K562 (cell line): ENCODE data around the gene BIRC5. TPM values are rescaled to one million over a fixed set of nuclear protein-coding genes. Genes with fewer than 3 reads are reported as not detected.

Experiments
- ATAC-seq: fragments of 200-7000 bp; cut with Tn5 transposase; 3 replicates; pipeline ENCODE4 v1.9.1; 2020; ENCODE audit warnings: moderate library complexity
- BruUV-seq: library from RNA; stranded (reverse); fragments of 400-500 nt; replicated peaks from 2 replicates; lab custom pipeline; 2021; lab: Mats Ljungman, UMichigan
- CTCF ChIA-PET: fragments of 300-600 bp; formaldehyde crosslinking; extraction: SDS; loops from one replicate; lab custom pipeline; 2021; ENCODE audit warnings: low intra/inter-chr PET ratio; lab: Yijun Ruan, JAX
- POLR2A ChIA-PET: fragments of 300-600, 350-650 bp; sonication (Branson Sonifier 250); formaldehyde crosslinking; extraction: SDS; loops from one replicate; lab custom pipeline; 2021; ENCODE audit warnings: antibody characterized with exemption, inconsistent platforms; lab: Yijun Ruan, JAX
- DNase-seq, 4 experiments: peaks; one replicate each; pipeline versions ENCODE4 v3.0.0 to v3.0.0-alpha.2; 2011 to 2018; ENCODE audit warnings: low spot score in 3 of 4, mixed read lengths in 3 of 4; ENCODE audit errors: extremely low read depth in 1 of 4
- FAIRE-seq: peaks from 2 replicates; lab custom pipeline; 2011; peaks lifted over from hg19 to GRCh38; lab: Jason Lieb, UNC
- H2AFZ ChIP-seq: 2 replicates; pipeline ENCODE4 v1.6.0; 2011; ENCODE audit warnings: low read depth, low read length, control low read depth, inconsistent platforms
- H3K27ac ChIP-seq: fragments of 200-600 bp; 3 replicates; pipeline ENCODE4 v1.8.0; 2011; ENCODE audit warnings: low read depth, mild to moderate bottlenecking, control low read depth, inconsistent platforms, low read length, moderate library complexity, mixed read lengths; ENCODE audit errors: extremely low read depth
- H3K27me3 ChIP-seq, 2 experiments: fragments of 300-600 bp in 1 of 2; 2 replicates in 1 of 2; 3 replicates in 1 of 2; pipeline versions ENCODE4 v1.6.0 to v1.8.0; 2011; ENCODE audit warnings: inconsistent platforms in 2 of 2, low read length in 2 of 2, mild to moderate bottlenecking in 1 of 2, mixed read lengths in 1 of 2, moderate library complexity in 1 of 2; ENCODE audit not compliant: control insufficient read depth in 2 of 2, insufficient read depth in 2 of 2
- H3K36me3 ChIP-seq: fragments of 300-600 bp; 3 replicates; pipeline ENCODE4 v1.8.0; 2011; ENCODE audit warnings: mild to moderate bottlenecking, low read length, inconsistent platforms; ENCODE audit not compliant: control insufficient read depth, insufficient read depth
- H3K4me1 ChIP-seq, 2 experiments: fragments of 200-600 bp in 1 of 2; replicated peaks in 1 of 2; 2 replicates in 1 of 2; 3 replicates in 1 of 2; pipeline versions ENCODE4 v1.5.1 to v1.8.0; 2011; ENCODE audit warnings: inconsistent platforms in 2 of 2, low read length in 2 of 2, mild to moderate bottlenecking in 1 of 2, mixed read lengths in 1 of 2, moderate library complexity in 1 of 2; ENCODE audit not compliant: control insufficient read depth in 2 of 2, insufficient read depth in 2 of 2
- H3K4me2 ChIP-seq: 2 replicates; pipeline ENCODE4 v1.6.1; 2011; ENCODE audit warnings: low read length, control low read depth, inconsistent platforms, mixed read lengths; ENCODE audit not compliant: insufficient read depth
- H3K4me3 ChIP-seq: fragments of 200-600 bp; sonication (generic), shearing (Covaris generic); 2 replicates; pipeline ENCODE4 v1.5.1; 2016; ENCODE audit warnings: control low read depth, inconsistent platforms
- H3K79me2 ChIP-seq: fragments of 200-600 bp; 3 replicates; pipeline ENCODE4 v1.8.0; 2011; ENCODE audit warnings: low read length, inconsistent platforms; ENCODE audit not compliant: control insufficient read depth, insufficient read depth
- H3K9ac ChIP-seq, 2 experiments: 2 replicates each; pipeline versions ENCODE4 v1.6.0 to v1.6.1; 2011; ENCODE audit warnings: low read depth in 2 of 2, low read length in 2 of 2, control low read depth in 1 of 2, inconsistent platforms in 1 of 2, mild to moderate bottlenecking in 1 of 2, mixed read lengths in 1 of 2; ENCODE audit not compliant: insufficient read depth in 1 of 2
- H3K9me1 ChIP-seq: one replicate; pipeline ENCODE4 v1.6.0; 2011; ENCODE audit warnings: inconsistent platforms, mild to moderate bottlenecking, low read length, moderate library complexity; ENCODE audit not compliant: control insufficient read depth, insufficient read depth
- H3K9me3 ChIP-seq: replicated peaks from 2 replicates; pipeline ENCODE4 v1.5.1; 2011; ENCODE audit warnings: low read depth, low read length, inconsistent platforms; ENCODE audit not compliant: control insufficient read depth, insufficient read depth
- H4K20me1 ChIP-seq: replicated peaks from 2 replicates; pipeline ENCODE4 v1.6.1; 2011; ENCODE audit warnings: low read length, inconsistent platforms, mixed read lengths; ENCODE audit not compliant: control insufficient read depth, insufficient read depth
- ATF1 ChIP-seq, 2 experiments: fragments of 450-650 bp in 1 of 2; IDR thresholded peaks; 2 replicates each; pipeline ENCODE4 v1.6.1; 2016; ENCODE audit warnings: missing compliant biosample characterization in 1 of 2, missing genetic modification characterization in 1 of 2
- BRF2 ChIP-seq: IDR thresholded peaks from 3 replicates; pipeline ENCODE4 v1.6.1; 2011; ENCODE audit warnings: borderline replicate concordance, mild to moderate bottlenecking; ENCODE audit not compliant: insufficient read length, insufficient read depth
- GATAD2A ChIP-seq: fragments of 450-650 bp; IDR thresholded peaks from 2 replicates; pipeline ENCODE4 v1.6.1; 2017
- HBP1 ChIP-seq: fragments of 450-650 bp; formaldehyde crosslinking; IDR thresholded peaks from 2 replicates; pipeline ENCODE4 v1.4.0; 2022; ENCODE audit warnings: missing genetic modification characterization
- HDAC6 ChIP-seq: IDR thresholded peaks from 2 replicates; pipeline ENCODE4 v1.6.1; 2012; ENCODE audit warnings: low read depth, mild to moderate bottlenecking, control low read depth, inconsistent platforms, low read length, moderate library complexity
- MAFK ChIP-seq: IDR thresholded peaks from 2 replicates; pipeline ENCODE4 v1.6.1; 2011; ENCODE audit warnings: low read length, improper control_type of control experiment
- OTX1 ChIP-seq: fragments of 450-650 bp; formaldehyde crosslinking; IDR thresholded peaks from 2 replicates; pipeline ENCODE4 v1.4.0; 2022; ENCODE audit warnings: mild to moderate bottlenecking
- RBM15 ChIP-seq: fragments of 200-400 bp; formaldehyde crosslinking; IDR thresholded peaks from 2 replicates; pipeline ENCODE4 v1.6.1; 2018; ENCODE audit warnings: mild to moderate bottlenecking, low read length, moderate library complexity; ENCODE audit not compliant: insufficient read depth
- THRA ChIP-seq: fragments of 450-650 bp; IDR thresholded peaks from 2 replicates; pipeline ENCODE4 v1.6.1; 2017; ENCODE audit warnings: mild to moderate bottlenecking, moderate library complexity
- ZFP1 ChIP-seq: fragments of 450-650 bp; formaldehyde crosslinking; IDR thresholded peaks from 2 replicates; pipeline ENCODE4 v1.4.0; 2020; ENCODE audit warnings: mild to moderate bottlenecking, mixed read lengths
- ZNF311 ChIP-seq: fragments of 250-450 bp; sonication (Bioruptor Pico); IDR thresholded peaks from 2 replicates; pipeline ENCODE4 v1.4.0; 2020; ENCODE audit warnings: mild to moderate bottlenecking, moderate library complexity
- ZNF695 ChIP-seq: fragments of 450-650 bp; formaldehyde crosslinking; IDR thresholded peaks from 2 replicates; pipeline ENCODE4 v1.4.0; 2020; ENCODE audit warnings: mild to moderate bottlenecking, moderate library complexity
- ZNF699 ChIP-seq: fragments of 250-450 bp; sonication (Bioruptor Pico); IDR thresholded peaks from 2 replicates; pipeline ENCODE4 v1.8.0; 2021; ENCODE audit warnings: mild to moderate bottlenecking, moderate library complexity; ENCODE audit not compliant: insufficient replicate concordance
- ZNF830 ChIP-seq: fragments of 250-450 bp; sonication (Bioruptor Pico); IDR thresholded peaks from 2 replicates; pipeline ENCODE4 v1.5.0; 2021; ENCODE audit warnings: mild to moderate bottlenecking
- WGBS: fragments of 100-300 bp; shearing (Covaris generic); methylation state at CpG from one replicate; pipeline ENCODE4 v1.1.6; 2016; ENCODE audit warnings: low coverage, mixed read lengths; ENCODE audit not compliant: insufficient coverage; ENCODE audit errors: missing lambda C conversion rate; 5-methylcytosine and 5-hydroxymethylcytosine counted together
- in situ Hi-C: fragments of 300-500 bp; cut with MboI; formaldehyde crosslinking; loops from 4 replicates; pipeline ENCODE4 v1.15.0; 2018; ENCODE audit warnings: inconsistent platforms, mixed read lengths
- intact Hi-C: fragments of 100-400 bp; cut with micrococcal nuclease; formaldehyde crosslinking; loops from 2 replicates; pipeline ENCODE4 v1.14.2; 2022
- polyA plus RNA-seq, 8 experiments: library from polyadenylated mRNA; depleted of rRNA in 4 of 8; stranded (reverse) in 5 of 8; unstranded in 3 of 8; fragments of >200 nt; fragmentation: Nextera tagmentation in 2 of 8; fragmentation: Illumina TruSeq in 1 of 8; extraction: Ambion mirVana in 2 of 8; extraction: Trizol in 1 of 8; gene quantifications; 2 replicates each; pipeline versions ENCODE4 v1.2.1 to v1.2.3, GENCODE V29; 2011 to 2014; ENCODE audit warnings: inconsistent platforms in 1 of 8, missing spikeins in 1 of 8
- total RNA-seq, 7 experiments: library from RNA; depleted of rRNA in 6 of 7; stranded (reverse); fragments of >200 nt in 6 of 7; fragmentation: Illumina TruSeq in 2 of 7; extraction: Trizol in 2 of 7; gene quantifications; 2 replicates each; pipeline versions ENCODE4 v1.2.1 to v1.2.3, GENCODE V29; 2011 to 2021; ENCODE audit warnings: low replicate concordance in 1 of 7

The BIRC5 gene
- total and polyA plus RNA-seq, 9 of the 15 experiments (the other 6 are each of a cell fraction or from before 2014, with no cell fraction given) = 64.4 to 140 (median 101) TPM

- H3K4me2 ChIP-seq = no peak overlapping the region
- no peak for ATAC-seq
- peaks cover 13% of the 10 kb centered on the region for H3K79me2 ChIP-seq
- FAIRE-seq = no peak
- H3K9me1 ChIP-seq = peaks cover 1% of the 10 kb centered on the region
- H4K20me1 ChIP-seq = no peaks in the 10 kb centered on the region
- intact Hi-C loops = no loop called here
- H3K4me3 ChIP-seq = no peak overlapping the region
- 47% methylated on average over 10 of the region's 10 CpGs for WGBS
- no peaks in the 10 kb centered on the region for H3K9me3 ChIP-seq
- no peak for TF ChIP-seq MAFK
- no peak for TF ChIP-seq HBP1 (CRISPR knock-in tag)
- no peak for TF ChIP-seq OTX1 (CRISPR knock-in tag)
- no peak for TF ChIP-seq ZNF830 (CRISPR knock-in tag)
- no peak for TF ChIP-seq ATF1 (CRISPR knock-in tag; IDR thresholded peaks at IDR 0.05)
- no peak for TF ChIP-seq ATF1 (tag; IDR thresholded peaks at IDR 0.05)
- no peak for TF ChIP-seq ZNF311 (CRISPR knock-in tag)
- TF ChIP-seq THRA = no peak
- TF ChIP-seq BRF2 = no peak
- no peak for TF ChIP-seq HDAC6
- no peak for TF ChIP-seq ZNF699 (CRISPR knock-in tag)
- no peak for TF ChIP-seq ZFP1
- no peak for TF ChIP-seq ZNF695 (CRISPR knock-in tag)
- no peak for TF ChIP-seq GATAD2A
- no peak for TF ChIP-seq RBM15
- ChIA-PET POLR2A (interaction anchor here (0.9 to 1.6 kb wide), 2 partner anchors 11 to 23 kb away, joined by 3 to 6 read pairs; partner anchors contain the start of genes AFMID and TK1), CTCF (no interaction called here)
- no peak overlapping the region for H3K27ac ChIP-seq
- no peak for DNase-seq
- in situ Hi-C loops = no loop called here
- H3K4me1 ChIP-seq = peaks cover 0 to 21% of the 10 kb centered on the region in 2 experiments; a peak in 3 of 5 replicates
- no peaks in the 10 kb centered on the region for H3K27me3 ChIP-seq
- H3K36me3 ChIP-seq = peaks cover 19% of the 10 kb centered on the region; the same call in 2 of the 3 replicates
- BruUV-seq = no TSS peak
- H3K9ac ChIP-seq = 0 out of 4 replicates have a peak overlapping the region, but pooled peaks of 1 of the 2 experiments have one; percentile 11
- H2AFZ ChIP-seq = no peak overlapping the region
Measured at GRCh38 chr17:78210111-78210510, 3.9 kb upstream of the BIRC5 start.
